C4-2B (cell line): ENCODE measurements around the gene ITSN1.

Experiments used
- ZFX ChIP-seq: fragments of 450-650 bp; IDR thresholded peaks from 2 replicates; pipeline ENCODE4 v1.6.1; 2017
- TF ChIP-seq, protein P1 (sequence below): fragments of 450-650 bp; conservative IDR thresholded peaks from 2 replicates; pipeline ENCODE4 v1.5.1; 2017; ENCODE audit warnings: mild to moderate bottlenecking

DNA sequence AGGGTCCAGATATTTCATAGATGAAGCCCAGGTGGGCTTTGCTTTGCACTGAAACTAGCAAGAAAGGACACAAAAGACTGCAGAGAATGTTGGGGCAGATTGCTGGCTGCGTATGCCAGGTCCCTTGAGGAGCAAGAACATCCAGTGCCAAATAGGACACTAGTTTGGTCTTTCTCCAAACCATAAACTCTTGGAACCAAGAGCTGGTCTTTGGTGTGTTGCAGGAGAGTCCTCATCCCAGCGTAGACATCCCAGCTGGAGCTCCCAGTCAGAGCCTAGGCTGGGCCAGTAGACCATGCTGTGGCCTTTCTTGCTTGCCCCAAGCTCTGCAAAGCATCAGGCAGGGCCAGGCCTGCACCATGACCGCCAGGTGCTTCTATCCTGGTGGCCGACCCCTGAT lies 185.8 kb downstream of the ITSN1 start:
- TF ChIP-seq, protein P1, sequence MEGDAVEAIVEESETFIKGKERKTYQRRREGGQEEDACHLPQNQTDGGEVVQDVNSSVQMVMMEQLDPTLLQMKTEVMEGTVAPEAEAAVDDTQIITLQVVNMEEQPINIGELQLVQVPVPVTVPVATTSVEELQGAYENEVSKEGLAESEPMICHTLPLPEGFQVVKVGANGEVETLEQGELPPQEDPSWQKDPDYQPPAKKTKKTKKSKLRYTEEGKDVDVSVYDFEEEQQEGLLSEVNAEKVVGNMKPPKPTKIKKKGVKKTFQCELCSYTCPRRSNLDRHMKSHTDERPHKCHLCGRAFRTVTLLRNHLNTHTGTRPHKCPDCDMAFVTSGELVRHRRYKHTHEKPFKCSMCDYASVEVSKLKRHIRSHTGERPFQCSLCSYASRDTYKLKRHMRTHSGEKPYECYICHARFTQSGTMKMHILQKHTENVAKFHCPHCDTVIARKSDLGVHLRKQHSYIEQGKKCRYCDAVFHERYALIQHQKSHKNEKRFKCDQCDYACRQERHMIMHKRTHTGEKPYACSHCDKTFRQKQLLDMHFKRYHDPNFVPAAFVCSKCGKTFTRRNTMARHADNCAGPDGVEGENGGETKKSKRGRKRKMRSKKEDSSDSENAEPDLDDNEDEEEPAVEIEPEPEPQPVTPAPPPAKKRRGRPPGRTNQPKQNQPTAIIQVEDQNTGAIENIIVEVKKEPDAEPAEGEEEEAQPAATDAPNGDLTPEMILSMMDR: no peak
- TF ChIP-seq ZFX: no peak
